GOT3 (cell line): ENCODE data around the gene TCEANC2.
"Not testable (repeated sequence)": the region's sequence is repeated elsewhere in the genome, so short reads cannot be mapped to it uniquely, and the experiment has no call there.

Experiments
- DNase-seq: peaks from one replicate; lab custom pipeline; 2025; ENCODE audit warnings: mixed read lengths; lab: John Stamatoyannopoulos, UW

Gene TCEANC2

DNA sequence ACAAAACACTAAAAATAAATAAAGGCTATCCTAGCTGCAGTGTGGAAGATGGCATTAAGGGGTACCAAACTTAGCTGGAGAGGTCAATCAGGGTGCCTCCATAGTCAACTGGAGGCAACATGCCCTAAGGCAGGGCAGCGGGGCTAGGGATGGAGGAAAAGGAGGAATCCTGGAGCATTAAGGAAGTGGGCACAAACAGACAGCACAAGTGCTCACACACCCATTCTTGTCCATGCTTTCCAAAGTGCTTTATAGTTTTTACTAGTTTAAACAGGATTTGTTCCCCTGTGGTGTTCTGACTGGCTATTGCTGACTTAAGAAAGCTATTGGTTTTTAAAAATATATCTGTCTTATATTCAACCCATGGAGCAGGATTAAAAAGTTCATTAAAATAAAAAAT lies 33.3 kb downstream of the TCEANC2 start:
- DNase-seq = no peak

GRCh38 chr1:54088385-54088784 lies 35.0 kb downstream of the TCEANC2 start:
- DNase-seq = no peak

GRCh38 chr1:54091666-54092065 lies 38.3 kb downstream of the TCEANC2 start:
- no peak for DNase-seq

- no peak for DNase-seq
Measured at GRCh38 chr1:54094001-54094729, 40.8 kb downstream of the TCEANC2 start.

DNA sequence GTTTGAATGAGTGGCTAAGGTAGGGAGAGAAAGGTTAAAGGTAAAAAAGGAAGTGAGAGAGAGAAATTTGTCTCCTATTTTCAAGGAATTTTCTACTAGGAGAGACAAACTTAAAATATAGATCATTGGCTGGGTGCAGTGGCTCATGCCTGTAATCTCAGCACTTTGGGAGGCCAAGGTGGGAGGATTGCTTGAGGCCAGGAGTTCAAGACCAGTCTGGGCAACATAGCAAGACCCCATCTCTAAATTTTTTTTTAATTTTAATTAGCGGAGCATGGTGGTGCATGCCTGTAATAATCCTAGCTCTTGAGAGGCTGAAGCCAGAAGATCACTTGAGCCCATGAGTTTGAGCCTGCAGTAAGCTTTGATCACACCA lies 41.3 kb downstream of the TCEANC2 start:
- not testable (repeated sequence) for DNase-seq

DNA sequence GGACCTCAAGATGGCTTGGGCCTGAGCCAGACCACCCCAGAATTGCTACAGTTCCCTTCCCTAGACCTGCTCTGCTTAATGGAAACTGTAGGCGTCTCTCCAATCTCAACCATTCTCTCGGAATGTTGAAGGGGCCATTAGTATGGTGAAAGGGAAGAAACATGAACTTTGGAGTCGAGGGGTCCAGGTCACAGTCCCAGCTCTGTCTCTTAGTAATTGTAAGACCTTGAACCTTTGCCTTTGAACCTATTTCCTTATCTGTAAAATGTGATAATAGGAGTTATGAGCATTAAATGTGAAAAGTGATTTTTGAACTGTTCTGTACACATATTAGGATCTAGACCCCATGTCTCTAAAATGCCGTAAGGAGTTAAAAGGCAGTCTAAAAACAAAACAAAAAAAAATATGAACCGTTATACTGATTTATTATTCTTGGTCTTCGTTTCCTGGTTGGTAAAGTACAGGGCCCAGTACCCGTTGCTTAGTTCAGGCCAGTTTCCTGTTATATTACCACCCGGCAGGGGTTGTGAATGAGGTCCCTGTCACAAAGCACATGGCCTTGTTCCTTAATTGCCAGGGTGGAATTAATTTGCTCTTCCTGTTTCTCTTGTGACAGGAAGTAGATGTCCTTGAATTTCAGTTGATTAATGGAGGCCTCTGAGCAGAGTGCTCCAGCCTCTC lies 42.3 kb downstream of the TCEANC2 start:
- no peak for DNase-seq

GRCh38 chr1:54096227-54096876 lies 42.9 kb downstream of the TCEANC2 start:
- no peak for DNase-seq

DNA sequence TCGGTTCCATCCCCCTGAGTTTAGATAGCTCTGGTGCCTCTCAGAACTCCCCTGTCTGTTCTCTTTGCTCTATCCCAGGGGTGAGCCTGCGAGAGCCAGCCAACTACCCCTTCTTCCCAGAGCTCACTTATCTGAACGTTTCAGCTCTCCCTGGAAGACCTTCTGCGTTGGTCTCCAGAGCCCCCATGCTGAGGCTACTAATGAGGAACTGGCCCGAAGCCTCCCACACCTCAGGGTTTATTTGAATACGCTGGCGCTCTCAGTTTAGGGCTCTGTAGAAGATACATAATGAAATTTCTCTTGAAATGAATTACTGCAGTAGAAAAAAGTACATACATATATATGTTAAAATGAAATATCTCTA lies 43.5 kb downstream of the TCEANC2 start:
- no peak for DNase-seq

DNA sequence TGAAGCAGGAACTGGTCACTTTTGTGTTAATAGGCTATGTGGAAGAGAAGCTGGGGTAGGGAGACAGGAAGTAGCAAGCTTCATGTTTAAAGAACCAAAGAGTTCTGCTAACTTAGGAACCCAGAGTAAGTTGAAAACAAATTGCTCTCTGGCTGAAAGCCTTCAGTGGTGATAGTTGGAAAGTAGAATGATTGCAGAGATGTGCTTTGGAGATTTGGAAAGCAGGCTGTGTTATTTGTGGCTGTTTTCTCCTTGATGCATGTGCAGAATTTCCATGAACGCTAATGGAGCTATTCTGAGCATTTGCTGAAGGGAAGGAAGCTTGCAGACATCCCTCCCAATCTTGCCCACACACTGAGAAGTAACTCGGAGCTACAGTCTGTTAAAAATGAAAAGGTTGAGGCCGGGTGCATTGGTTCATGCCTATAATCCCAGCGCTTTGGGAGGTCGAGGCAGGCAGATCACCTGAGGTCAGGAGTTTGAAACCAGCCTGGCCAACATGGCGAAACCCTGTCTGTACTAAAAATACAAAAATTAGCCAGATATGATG lies 45.7 kb downstream of the TCEANC2 start:
- DNase-seq = no peak

- DNase-seq = no peak
Measured at GRCh38 chr1:54100500-54100899, 47.1 kb downstream of the TCEANC2 start.

DNA sequence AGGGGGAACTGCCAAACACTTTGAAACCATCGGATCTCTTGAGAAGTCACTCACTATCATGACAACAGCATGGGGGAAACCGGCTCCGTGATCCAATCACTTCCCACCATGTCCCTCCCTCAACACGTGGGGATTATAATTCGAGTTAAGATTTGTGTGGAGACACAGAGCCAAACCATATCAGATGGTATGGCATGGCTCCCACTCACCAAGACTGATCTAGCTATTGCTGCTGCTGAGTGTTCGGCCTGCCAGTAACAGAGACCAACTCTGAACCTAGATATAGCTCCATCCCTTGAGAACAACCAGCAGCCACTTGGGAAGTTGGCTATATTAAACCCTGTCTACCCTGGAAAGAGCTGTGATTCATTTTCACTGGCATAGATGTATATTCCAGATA lies 50.0 kb downstream of the TCEANC2 start:
- no peak for DNase-seq

- not testable (repeated sequence) for DNase-seq
Measured at GRCh38 chr1:54104613-54105012, 51.2 kb downstream of the TCEANC2 start.

DNA sequence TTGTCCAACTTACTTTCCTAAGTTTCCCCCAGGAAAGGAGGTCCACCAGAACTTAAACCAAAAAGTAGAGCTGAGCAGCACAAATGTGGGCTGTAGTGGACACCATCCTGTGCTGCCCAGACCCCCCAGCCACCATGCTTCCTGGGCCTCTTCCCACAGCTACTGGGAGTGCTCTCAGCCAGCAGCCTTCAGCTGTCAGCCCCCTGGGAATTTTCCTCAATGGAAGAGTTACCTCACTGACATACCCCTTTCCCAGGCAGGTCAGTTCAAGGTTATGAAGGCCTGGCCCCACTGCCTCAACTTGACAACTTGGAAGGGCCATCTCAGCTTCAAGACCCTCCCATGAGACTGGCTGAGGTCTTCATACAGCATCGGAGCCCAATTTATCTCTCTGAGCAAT lies 51.7 kb downstream of the TCEANC2 start:
- DNase-seq = no peak

DNA sequence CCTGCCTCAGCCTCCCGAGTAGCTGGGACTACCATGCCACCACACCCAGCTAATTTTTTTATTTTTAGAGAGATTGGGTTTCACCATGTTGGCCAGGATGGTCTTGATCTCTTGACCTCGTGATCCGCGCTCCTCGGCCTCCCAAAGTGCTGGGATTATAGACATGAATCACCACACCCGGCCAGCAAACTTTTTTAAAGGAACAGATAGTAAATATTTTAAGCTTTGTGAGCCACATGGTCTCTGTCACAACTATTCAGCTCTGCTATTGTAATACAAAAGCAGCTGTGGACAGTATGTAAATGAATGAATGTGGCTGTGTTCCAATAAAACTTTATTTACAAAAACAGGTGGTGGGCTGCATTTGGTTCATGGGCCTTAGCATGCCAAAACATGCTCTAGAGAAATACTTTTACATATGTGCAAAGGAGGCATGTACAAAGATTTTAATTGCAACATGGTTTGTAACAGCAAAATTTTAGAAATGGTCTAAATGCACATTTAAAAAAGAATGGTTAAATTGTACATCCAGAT lies 52.4 kb downstream of the TCEANC2 start:
- DNase-seq = no peak

DNA sequence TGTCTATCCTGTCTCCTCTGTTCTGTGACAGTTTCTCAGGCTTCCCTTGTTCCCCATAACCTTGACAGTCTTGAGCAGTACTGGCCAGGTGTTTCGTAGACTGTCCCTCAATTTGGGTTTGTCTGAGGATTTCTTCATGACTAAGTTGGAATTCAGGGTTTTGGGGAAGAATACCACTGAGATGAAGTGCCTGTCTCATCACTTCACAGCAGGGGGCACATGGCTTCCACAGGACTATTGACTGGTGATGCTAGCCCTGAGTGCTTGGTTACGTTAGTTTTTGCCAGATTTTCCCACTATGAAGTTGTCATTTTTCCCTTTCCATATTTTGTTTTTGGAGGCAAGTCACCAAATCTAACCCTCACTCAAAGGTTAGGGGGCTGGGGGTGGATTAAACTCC lies 53.7 kb downstream of the TCEANC2 start:
- no peak for DNase-seq

- DNase-seq = no peak
Measured at GRCh38 chr1:54108156-54108555, 54.7 kb downstream of the TCEANC2 start.

- DNase-seq = no peak
Measured at GRCh38 chr1:54109129-54110090, 56.0 kb downstream of the TCEANC2 start.

- no peak for DNase-seq
Measured at GRCh38 chr1:54110996-54111395, 57.6 kb downstream of the TCEANC2 start.

- DNase-seq = no peak
Measured at GRCh38 chr1:54111624-54112023, 58.2 kb downstream of the TCEANC2 start.

DNA sequence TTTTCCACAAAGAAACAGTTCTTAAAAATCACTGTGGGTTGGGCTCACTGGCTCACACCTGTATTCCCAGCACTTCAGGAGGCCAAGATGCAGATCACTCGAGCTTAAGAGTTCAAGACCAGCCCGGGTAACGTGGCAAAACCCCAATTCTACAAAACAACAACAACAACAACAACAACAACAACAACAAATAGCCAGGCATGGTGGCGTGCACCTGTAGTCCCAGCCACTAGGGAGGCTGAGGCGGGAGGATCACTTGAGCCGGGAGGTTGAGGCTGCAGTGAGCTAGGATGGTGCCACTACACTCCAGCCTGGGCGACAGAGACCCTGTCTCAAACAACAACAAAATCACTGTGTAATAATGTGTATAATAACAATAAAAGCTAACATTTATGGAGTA lies 58.6 kb downstream of the TCEANC2 start:
- DNase-seq = no peak

GRCh38 chr1:54112705-54113368 lies 59.4 kb downstream of the TCEANC2 start:
- DNase-seq = no peak
